Measurements from ENCODE around the gene CEP112.

CEP112 gene

GRCh38 chr17:65696739-65697394 is 495.1 kb downstream of the CEP112 start:
- no peak overlapping the region for H3K4me3 ChIP-seq (ENCODE audit: low read depth, low read length)
- TF ChIP-seq CTCF (IDR thresholded peaks at IDR 0.05; ENCODE audit: control insufficient read depth, extremely low read depth, insufficient read depth) = no peak
- DNase-seq (ENCODE audit: low read depth) = no peak

- DNase-seq (ENCODE audit: low read depth) = no peak
- TF ChIP-seq CTCF (IDR thresholded peaks at IDR 0.05; ENCODE audit: control insufficient read depth, extremely low read depth, insufficient read depth) = no peak
- H3K4me3 ChIP-seq (ENCODE audit: low read depth, low read length) = no peak overlapping the region
Measured at GRCh38 chr17:65694601-65695000, 497.3 kb downstream of the CEP112 start.

GRCh38 chr17:65690626-65691310 is 501.2 kb downstream of the CEP112 start:
- TF ChIP-seq CTCF (IDR thresholded peaks at IDR 0.05; ENCODE audit: control insufficient read depth, extremely low read depth, insufficient read depth) = no peak
- H3K4me3 ChIP-seq (ENCODE audit: low read depth, low read length) = no peak overlapping the region
- no peak for DNase-seq (ENCODE audit: low read depth)

- no peak overlapping the region for H3K4me3 ChIP-seq (ENCODE audit: low read depth, low read length)
Measured at GRCh38 chr17:65688307-65688706, 503.6 kb downstream of the CEP112 start.

GRCh38 chr17:65685110-65685509 is 506.8 kb downstream of the CEP112 start:
- H3K4me3 ChIP-seq (ENCODE audit: low read depth, low read length) = no peak overlapping the region
- no peak for DNase-seq (ENCODE audit: low read depth)
- no peak for TF ChIP-seq CTCF (IDR thresholded peaks at IDR 0.05; ENCODE audit: control insufficient read depth, extremely low read depth, insufficient read depth)

More at GRCh38 chr17:65688307-65688706, 503.6 kb downstream of the CEP112 start:
- TF ChIP-seq CTCF (IDR thresholded peaks at IDR 0.05; ENCODE audit: control insufficient read depth, extremely low read depth, insufficient read depth) = no peak
- DNase-seq (ENCODE audit: low read depth) = no peak

GRCh38 chr17:65684631-65685030 is 507.3 kb downstream of the CEP112 start:
- no peak for DNase-seq (ENCODE audit: low read depth)
- no peak for TF ChIP-seq CTCF (IDR thresholded peaks at IDR 0.05; ENCODE audit: control insufficient read depth, extremely low read depth, insufficient read depth)
- H3K4me3 ChIP-seq (ENCODE audit: low read depth, low read length) = no peak overlapping the region
